ENCODE results near the gene IL17REL.

IL17REL gene

DNA sequence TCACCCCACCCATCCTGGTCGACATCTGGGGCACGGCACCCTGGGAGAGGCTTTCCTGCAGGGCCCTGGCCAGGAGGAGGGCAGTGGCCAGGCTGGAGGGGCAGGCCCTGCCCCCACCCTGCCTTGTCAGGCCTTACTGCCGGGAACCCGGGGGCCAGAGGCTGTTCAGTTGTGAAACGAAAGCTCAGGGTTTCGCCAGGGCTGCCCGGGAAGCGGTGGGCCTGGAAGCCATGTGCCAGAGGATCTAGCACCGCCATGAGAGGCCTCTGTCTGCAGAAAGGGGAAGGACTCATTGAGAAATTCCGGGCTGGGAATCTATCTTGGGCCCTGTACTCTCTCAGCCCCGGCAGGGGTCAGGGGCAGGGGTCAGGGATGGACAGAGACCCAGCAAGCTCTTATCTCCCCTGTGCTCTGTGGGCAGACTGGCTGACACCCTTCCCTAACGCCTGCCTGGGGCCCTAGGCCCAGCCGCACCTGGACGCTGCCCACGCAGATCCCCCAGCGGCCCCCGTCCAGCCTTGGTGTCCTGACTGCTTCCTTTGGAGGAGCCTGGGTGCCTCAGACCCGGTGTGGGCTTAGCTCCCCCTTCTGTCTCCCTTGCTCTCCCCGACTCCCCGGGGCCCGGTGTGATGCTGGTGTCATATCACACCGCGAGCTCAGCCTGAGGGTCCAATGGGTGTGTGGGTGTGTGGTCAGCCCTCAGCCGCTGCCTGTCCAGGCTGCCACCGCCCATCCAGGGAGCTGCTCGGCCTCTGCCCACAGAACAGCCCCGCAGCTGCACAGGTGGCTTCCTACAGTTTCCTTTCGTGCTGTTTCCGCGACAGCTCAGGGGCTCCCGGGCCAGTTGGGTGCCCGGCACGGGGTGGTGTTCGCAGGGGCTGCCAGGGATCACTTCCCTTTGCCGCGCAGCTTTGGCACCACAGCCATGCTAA is 45.5 kb downstream of the IL17REL start:
- no peak for DNase-seq (ENCODE audit: low read depth)

GRCh38 chr22:49966041-49966773 is 46.4 kb downstream of the IL17REL start:
- DNase-seq (ENCODE audit: low read depth), result no peak

- DNase-seq (ENCODE audit: low read depth), result peak; percentile 8
Measured at GRCh38 chr22:49965091-49966040, 47.2 kb downstream of the IL17REL start.

- DNase-seq (ENCODE audit: low read depth), result peak; percentile 5
Measured at GRCh38 chr22:49964136-49965090, 48.2 kb downstream of the IL17REL start.

- DNase-seq (ENCODE audit: low read depth), result no peak
Measured at GRCh38 chr22:49963647-49964026, 48.9 kb downstream of the IL17REL start.

- no peak for DNase-seq (ENCODE audit: low read depth)
Measured at GRCh38 chr22:49962751-49963646, 49.6 kb downstream of the IL17REL start.

DNA sequence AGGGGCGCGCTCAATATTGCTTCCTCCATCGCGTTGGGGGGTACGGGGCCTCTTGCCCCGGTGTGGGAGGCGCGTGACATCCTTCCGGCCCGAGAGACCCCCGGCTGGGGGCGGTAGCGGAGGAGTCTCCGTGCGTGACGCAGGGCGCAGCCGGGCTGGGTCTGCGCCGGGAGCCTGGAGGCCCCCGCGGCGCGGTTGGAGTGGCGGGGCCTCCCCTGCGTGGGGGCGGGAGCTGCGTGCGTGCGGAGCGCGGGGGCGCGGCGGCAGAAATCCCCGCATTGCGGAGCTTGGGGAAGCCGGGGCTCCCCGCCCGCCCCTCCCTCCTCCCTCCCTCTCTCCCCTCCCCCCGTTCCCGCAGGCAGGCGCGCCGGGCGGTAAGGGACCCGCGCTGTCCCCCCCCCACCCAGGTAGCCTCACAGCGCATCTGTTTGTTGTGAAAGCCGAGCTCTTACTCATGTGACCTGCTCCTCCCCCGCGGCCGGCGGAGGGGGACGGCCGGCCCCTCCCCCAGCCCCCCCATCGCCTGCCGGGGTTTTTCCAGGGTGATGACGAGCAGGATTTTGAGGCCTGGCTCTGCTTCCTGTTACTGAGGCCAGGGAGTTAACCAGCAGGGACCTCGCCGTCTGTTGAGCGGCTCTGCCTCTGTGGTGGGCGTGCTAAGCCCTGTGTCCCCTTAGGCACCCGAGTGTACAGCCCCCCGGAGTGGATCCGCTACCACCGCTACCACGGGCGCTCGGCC is 50.4 kb downstream of the IL17REL start:
- peak; percentile 85 for DNase-seq (ENCODE audit: low read depth)

- DNase-seq (ENCODE audit: low read depth), result no peak
Measured at GRCh38 chr22:49961601-49962011, 51.0 kb downstream of the IL17REL start.

- DNase-seq (ENCODE audit: low read depth), result no peak
Measured at GRCh38 chr22:49961005-49961600, 51.5 kb downstream of the IL17REL start.

DNA sequence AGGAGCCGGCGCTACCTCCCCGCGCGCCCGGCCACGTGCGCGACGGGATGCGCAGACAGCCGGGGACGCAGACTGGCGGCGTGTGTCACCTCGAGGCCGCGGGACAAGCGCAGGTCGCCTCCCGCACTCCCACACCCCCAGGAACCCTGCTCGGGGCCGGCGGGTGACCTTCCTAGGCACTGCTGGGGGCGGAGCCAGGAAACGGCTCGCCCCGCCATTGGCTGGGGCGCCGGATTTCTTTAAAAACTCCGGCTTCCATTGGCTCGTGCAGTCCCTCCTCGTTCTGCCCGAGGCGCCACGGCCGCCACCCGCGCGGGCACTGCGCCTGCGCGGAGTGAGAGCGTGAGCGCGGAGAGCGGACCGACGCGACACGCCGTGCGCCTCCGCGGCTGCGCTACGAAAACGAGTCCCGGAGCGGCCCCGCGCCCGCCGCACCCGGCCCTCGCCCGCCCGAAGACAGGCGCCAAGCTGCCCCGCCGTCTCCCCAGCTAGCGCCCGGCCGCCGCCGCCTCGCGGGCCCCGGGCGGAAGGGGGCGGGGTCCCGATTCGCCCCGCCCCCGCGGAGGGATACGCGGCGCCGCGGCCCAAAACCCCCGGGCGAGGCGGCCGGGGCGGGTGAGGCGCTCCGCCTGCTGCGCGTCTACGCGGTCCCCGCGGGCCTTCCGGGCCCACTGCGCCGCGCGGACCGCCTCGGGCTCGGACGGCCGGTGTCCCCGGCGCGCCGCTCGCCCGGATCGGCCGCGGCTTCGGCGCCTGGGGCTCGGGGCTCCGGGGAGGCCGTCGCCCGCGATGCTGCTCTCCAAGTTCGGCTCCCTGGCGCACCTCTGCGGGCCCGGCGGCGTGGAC is 52.2 kb downstream of the IL17REL start, which contains the start of gene PIM3:
Gene PIM3, plus strand, starts transcription at position 614 of the 846 bp plus-strand sequence. Its CDS starts 176 bp downstream, at position 790.
- peak; percentile 91 for DNase-seq (ENCODE audit: low read depth)

- DNase-seq (ENCODE audit: low read depth), result no peak
Measured at GRCh38 chr22:49959782-49960158, 52.8 kb downstream of the IL17REL start.

GRCh38 chr22:49958931-49959781 is 53.4 kb downstream of the IL17REL start:
- no peak for DNase-seq (ENCODE audit: low read depth)

GRCh38 chr22:49958366-49958921 is 54.1 kb downstream of the IL17REL start:
- no peak for DNase-seq (ENCODE audit: low read depth)

DNA sequence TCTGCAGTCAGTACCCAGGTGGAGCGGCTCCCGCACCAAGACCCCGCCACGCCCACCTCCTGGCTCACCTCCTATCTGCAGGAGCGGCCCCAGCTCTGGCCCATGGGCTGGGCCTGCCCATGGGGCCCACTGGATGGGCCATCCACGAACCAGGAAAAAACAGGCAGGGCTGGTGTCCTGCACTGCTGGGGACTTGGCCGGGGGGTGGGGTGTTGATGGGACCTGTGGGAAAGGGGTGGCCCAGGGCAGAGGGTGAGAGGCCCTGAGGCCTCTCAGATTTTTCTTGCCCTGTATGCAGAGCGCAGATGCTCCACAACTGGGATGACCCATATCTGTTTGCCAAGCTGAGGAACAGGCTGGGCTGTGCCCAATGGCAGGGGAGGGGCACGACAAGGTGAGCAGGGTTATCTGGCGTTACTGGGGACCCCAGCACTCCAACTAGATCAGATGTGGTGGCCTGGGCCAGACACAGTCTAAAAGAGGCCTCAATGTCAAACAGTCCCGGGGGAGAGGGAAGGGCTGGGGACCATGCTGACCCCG is 54.7 kb downstream of the IL17REL start:
- DNase-seq (ENCODE audit: low read depth), result no peak

DNA sequence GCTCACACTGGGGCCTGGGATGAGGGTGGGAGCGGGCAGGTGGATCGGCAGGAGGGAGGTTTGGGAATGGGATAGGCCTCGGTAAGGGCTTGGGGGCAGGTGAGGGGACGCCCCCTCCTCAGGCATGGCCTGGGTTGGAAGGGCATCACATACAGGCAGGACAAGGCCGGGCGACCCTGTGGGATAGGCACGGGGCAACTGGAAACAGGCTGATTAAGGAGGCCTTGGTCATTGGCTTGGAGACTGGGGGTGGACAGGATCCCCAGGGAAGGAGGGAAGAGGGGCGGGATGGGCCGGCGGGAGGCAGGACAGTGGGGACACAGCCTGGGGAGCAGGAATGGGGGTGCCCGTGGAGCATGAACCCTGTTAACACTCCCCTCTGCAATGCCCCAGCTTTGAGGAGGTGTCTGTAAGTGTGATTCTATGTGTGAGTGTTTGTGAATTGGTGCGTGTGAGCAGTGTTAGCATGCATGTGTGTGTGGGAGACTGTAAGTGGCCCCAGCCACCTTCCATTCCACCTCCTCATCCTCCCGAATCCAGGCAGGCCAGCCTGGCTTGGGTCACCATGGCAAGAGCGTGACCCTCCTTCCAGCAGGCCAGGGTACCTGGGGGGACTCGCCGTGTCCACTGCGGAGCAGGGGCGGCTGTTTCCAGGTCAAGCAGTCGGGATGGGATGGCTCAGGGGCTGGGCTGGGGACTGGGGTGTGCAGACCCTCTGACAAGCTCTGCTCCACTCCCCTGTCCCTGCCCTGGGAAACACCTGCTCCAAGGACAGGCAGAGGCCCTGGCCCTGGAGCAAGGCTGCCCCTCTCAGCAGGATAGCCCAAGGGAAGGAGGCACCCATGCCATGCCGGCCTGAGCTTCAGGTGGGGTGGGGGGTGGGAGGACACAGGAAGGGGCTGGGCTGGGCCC is 55.4 kb downstream of the IL17REL start:
- no peak for DNase-seq (ENCODE audit: low read depth)

Measured in stimulated activated CD8-positive, alpha-beta memory T cell treated with anti-CD3 and anti-CD28 coated beads, Interleukin-12 subunit alpha, Interleukin-12 subunit beta, amount 100 ng/mL, for 4 hours (primary cell).